Stimulated activated CD4-positive, alpha-beta T cell treated with anti-CD3 and anti-CD28 coated beads, Interleukin-4, amount 100 ng/mL, for 24 hours (primary cell): ENCODE data around the gene DAAM2.
A peak's percentile ranks its signal among the peaks of the same experiment; 100 is the strongest.

Experiments used
- DNase-seq: peaks from one replicate; pipeline ENCODE4 v3.0.0-alpha.2; 2020

DAAM2 gene

DNA sequence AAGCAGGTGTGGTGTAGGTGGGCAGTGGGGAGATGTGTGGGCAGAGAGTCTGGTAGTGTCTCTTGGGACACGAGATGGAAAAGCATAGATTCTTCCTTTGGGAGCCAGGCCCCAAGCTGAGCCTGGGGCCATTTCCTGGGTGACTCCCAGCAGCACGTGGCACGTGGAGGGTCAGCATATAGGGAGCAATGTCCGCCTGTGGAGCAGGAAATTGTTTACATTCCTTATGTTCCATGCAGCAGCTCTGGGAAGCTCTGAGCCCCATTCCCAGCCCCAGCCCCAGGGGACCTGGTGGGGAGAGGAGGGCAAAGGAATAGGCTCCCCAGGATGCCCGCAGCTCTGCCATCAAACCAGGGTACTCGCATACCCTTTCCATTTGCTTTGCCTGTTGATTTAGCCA, 57.6 kb downstream of the DAAM2 start:
- DNase-seq, result no peak

DNA sequence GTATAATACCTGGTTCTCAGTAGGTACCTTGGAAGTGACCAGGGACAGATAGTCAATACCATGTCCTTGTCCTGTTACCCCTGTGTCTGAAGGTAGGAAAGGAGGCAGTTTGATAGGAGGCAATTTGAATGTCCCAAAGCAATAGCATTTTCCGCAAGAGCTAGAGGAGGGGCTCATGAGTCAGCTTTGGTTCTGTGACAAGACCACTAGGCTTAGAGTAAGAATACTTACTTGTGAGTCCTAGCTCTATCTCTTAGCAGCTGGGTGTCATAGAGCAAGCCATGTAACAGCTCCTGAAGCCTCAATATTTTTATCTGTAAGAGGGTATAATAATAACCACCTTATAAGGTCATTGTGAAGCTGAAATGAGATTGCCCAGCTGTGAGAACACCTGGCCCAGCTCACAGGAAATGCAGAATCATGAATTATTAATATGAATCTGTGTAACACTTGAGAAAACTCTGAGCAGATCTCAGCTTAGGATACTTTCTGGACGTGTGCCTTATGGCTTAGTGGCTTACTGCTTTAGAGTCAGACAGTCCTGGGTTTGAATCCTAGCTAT, 58.6 kb downstream of the DAAM2 start:
- DNase-seq, result no peak

DNA sequence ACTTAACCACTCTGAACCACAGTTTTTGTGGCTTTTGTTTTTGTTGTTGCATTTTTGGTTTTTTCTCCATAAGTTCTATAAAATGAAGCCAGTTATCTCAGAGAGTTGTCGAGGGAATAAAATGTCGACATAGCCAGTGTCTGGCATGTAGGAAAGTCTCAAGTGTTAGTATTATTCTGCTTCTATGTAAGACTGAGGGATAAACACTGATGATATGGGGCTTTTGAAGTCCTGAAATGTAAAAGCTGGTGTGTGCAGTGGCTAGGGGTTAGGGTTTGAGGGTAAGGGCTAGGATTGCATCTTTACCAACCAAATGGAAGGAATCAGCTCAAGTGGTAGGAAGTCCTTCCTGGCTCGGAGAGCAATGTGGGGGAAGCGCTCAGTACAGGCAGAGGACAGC, 59.2 kb downstream of the DAAM2 start:
- no peak for DNase-seq

DNA sequence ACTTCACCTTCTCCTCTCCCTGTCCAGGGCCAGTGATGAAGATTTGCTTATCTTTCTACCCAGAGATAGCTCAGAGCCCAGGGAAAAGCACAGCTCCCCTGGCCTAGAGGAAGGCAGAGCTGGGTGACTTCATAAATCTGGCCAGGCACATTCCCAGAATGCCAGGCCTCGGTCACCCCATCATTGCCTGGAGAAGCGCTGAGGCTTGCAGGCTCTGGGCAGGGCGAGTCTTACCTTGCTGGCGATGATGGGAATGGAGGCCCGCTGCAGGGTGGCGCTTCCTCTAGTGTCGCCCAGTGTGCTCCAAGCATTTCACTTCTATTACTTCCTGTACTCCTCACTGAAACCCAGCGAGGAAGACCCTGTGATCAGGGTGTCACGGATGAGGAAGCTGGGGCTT, 60.1 kb downstream of the DAAM2 start:
- no peak for DNase-seq

DNA sequence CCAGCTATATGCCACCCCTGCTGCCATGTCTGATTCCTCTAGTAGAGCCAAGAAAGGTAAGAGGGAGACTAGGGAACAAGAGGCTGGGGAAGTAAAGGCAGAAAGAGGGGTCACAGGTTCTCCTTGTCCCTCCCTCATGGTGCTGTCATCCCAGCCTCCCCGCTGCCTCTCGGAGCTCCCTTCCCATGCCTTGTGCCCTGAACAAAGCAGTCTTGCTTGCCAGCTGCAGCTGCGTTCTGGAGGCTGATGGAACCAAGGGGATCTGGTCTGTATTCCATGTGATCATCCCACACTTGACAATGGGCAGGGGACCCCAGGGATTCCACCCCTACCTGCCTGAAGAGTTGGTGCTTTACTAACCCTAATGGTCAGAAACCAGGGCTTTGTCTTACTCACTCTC, 61.4 kb downstream of the DAAM2 start:
- DNase-seq, result no peak

DNA sequence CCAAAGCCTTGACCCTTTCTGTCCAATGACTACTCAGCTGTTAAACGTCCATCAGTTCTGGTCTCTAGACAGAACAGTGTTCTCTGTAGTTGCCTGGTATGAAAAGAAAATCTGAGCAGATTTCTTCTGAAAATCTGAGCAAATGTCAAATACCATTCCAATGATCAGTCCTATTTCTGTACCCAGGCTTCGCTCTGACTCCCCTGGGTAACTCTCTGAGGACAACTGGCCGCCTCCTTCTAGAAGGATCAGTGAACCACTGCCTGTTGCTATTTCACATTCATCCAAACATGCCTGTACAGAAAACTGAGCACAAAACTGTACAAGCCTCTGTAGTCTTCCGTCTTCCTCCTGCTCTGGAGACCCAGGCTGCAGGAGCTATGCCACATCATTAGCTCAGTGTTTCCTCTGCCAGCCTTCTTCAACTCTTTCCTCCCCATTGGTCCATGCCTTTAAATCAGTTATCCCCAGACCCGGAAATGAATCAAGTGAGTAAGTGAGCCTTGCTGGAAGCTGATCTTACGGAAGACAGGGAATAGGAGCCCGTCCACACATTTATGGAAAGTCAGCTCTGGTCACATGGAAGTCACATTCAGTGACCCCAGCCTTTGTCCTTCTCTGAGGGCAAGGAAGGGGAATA, 63.3 kb downstream of the DAAM2 start:
- DNase-seq, result no peak

DNA sequence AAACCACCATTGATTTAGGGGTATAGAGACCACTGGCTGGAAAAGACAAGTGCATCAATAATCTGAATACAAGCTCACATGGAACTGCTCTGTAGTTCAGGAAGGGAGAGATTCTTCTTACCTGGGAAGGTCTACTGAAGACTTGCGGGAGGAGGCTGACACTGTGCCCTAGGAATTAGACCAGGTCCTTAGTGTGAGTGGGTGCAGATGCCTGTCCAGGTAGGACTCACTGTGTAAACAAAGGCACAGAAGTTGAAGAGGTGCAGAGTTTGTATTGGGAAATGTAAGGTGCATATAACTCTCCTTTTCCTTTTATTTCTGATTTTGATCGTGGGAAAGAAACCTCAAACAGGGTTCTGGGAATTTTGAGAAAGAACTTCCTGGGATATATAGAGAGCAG, 66.8 kb downstream of the DAAM2 start:
- no peak for DNase-seq

DNA sequence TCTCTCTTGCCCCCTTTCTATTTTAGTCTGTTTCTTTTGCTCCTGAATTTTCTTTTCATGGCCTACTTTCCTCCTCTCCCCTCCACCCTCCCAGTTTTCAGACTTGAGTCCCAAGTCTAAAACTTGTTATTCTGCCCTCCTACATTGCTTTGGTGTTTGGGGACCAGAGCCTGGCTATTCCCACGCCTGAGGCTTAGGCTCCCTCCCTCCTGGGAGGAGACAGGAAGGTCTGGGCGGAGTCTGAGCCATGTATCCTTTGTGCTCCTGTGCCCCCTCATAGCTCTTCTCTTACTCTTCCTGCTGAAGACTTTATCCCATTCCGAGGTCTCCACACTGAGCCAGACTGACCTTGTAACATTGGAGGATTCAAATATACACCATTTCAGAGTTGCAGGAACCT, 69.5 kb downstream of the DAAM2 start:
- DNase-seq, result no peak

DNA sequence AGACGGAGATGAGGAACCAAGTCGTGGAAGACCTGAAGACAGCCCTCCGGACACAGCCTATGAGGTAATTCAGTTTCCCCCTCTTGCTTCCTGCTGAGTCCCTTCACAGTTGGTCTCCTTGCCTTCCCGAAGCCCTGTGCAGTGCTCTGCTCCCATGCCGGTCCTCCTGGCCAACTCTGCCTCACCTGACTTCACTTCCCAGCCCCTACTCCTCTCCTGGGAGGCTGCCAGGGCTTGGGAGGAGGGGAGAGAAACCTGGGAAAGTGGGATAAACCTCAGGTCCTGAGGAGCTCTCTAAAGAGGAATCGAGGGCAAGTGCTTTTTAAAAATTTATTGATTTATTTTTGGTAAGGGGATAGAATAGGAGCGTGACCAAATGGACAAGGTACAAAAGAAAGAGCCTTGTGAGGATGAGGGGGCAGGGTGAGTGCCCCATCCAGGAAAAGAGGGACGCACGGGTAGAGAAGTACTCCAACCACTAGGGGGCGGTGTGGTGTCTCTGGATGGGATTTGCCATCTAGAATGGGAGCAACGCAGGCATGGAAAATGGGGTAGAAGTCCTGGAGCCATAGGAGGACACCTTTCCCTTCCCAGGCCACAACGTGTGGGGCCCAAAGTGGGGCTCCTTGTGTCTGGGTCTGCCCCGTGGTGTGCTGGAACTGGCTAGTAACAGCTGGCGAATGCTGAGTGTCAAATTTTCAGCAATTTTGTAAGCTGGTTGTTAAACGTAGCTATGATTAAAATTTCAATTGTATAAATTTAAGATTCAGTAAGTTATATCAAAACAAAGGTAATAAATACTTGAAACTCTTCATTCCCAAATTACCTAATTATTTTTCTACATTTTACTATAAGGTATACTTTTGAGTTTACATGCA, 73.1 kb downstream of the DAAM2 start:
- DNase-seq, result peak; percentile 61

DNA sequence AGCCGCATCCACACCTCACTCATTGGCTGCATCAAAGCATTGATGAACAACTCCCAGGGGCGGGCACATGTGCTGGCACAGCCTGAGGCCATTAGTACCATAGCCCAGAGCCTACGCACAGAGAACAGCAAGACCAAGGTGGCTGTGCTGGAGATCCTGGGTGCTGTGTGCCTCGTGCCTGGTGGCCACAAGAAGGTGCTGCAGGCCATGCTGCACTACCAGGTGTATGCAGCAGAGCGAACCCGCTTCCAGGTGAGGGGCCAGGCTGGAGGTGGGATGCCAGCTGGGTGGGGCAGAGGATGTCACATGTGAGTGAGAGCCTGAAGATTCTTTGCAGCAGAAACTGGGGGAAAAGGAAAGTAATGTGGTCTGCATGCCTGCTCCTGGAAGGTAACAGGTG, 75.4 kb downstream of the DAAM2 start:
- DNase-seq, result no peak

DNA sequence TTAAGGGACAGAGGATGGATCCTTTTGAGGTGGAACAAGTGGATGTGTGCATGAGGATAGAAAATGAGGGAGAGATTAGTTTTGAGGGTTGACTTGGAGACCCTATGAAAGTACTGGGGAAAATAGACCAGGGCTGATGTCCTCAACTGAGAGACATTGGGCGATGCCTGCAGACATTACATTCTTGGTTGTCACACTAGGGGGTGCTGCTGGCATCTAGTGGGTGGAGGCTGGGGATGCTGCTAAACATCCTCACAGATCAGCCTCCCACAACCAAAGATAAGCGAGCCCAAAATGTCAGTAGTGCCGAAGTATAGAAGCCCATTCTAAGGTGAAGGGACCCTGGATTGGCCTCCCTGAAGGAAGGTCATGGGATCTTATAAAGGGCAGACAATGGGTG, 78.8 kb downstream of the DAAM2 start:
- DNase-seq, result no peak

DNA sequence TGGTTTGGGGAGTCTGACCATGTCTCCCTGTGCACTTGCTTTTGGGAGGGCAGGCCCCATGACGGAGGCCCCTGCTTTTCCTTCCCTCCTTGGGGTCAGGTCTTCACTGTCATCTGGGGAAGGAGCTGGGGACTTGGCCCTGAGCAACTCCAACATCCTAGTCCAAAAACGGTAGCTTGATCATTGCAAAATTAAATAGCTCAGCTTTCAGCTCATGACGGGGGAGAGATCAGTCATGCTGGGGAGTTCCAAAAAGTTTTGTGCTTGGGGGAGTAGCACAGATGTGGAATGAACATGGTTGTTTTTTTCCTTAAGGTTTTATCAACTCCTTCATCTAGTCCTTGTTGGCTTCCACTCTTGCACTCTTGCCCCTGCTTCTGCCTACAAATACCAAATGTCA, 81.3 kb downstream of the DAAM2 start:
- no peak for DNase-seq

DNA sequence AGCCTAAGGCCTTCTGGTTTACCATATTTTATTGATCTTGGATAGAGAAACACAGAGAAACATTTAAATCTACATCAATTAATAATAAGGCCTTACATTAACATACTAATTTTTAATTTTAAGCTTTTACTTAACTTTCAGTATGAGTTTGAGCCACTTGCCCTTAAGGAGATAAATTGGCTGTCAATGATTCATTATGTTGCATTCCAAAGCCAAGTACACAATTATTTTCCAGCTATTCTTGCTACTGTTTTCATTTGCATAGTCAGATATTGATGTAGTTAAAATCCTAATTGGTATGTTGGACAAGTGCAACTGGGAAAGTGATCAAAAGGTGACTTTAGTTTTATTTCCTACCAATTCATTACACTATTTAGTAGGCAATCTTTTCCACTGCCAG, 83.9 kb downstream of the DAAM2 start:
- DNase-seq, result no peak

DNA sequence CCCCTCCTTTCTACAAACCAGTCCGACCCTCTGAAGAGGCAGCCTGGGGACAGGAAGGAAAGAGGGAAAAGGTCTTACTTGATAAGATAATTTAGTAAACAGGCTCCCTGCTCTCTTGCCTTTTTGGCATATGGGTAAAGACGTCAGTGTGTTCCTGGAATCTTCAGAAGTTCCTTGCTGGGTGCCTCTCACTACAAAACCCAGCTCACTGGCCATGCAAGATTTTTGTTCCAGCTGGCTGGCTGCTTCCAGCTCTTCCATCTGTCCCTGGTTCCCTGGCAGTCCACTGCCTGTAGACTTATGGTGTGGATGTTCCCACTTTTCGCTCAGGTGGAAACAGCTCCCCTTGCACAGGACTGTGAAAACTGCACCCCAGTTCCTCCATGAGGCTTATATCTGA, 84.7 kb downstream of the DAAM2 start:
- no peak for DNase-seq

DNA sequence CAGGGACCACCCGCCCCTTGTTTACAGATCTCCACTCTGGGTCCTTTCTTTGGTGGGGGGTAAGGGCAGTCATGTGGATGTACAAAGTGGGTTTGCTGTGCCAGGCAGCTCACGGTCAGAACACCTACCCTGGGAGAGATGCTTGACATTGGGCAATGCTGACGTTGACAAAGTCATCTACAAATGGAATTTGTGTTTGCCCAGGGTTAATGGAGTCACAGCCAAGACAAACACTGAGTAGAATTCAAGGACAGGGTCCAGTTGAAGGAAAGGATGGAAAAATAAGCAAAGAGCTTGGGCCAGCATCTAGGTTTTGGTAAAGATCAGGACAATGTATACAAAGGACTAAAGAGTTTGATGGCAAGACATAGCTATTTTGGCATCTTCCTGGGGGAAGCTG, 87.4 kb downstream of the DAAM2 start:
- no peak for DNase-seq

DNA sequence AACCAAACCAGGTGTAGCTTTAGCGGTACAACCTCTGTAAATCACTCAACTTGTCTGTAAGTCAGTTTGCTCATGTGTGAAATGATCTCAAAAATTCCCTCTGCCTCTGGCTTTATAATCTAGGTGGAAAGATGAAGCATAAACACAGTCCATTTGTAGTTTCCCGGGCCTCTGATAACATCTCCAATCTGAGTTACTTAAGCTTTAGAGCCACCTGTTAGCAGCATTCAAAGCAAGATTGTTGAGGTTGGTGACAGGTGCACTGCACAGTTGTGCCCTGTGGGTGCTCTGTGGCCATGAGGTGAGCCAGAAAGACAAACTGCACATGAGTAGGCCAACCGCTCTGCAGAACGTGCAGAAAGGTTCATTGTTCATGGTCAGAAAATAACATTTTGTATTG, 88.4 kb downstream of the DAAM2 start:
- no peak for DNase-seq

DNA sequence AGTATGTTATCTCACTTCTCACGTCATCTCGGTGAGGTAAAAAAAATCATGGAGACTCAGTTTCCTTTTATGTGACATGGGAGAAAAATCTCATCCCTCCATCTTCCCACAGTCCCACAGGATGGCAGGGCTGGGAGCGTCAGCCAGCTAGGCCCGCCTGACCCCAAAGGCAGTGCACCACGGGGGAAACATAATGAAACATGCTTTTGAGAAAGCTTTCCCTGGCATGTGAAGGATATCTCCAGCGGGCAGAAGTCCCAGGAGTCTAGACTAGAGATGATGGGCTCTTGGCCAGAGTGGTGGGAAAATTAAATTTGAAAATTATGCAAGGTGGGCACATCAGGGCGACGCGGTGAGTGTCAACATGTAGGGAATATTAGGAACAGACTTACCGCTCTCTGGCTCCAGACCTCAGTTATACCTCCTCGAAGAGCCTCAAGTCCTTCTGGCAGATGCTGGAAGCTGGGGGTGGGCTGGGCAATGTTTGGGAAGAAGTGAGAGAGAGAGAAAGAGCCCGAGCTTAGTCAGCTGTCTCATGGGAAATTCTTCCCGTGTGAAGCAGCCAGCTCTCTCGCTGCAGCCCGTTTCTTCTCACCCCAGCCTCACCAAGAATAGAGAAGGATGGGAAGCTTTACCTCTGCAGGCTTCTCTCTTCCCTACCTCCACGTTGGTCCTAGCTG, 89.8 kb downstream of the DAAM2 start:
- DNase-seq, result no peak

DNA sequence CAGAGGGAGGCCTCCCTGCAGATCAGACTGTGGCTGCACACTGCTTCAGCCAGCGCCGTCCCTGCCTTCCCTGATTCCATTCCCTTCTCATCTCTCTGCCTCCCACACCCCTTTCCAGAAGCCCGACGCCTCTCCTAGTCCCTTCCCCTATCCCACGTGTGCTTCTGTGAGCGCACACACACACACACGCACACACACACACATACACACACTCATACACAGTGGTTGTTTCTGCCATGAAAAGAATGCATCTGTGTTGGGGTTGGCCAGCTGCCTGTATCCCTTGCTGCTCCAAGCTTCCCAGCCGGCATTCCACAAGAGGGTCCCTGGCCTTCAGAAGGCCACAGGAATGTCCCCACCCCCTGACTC, 90.3 kb downstream of the DAAM2 start:
- DNase-seq, result no peak

DNA sequence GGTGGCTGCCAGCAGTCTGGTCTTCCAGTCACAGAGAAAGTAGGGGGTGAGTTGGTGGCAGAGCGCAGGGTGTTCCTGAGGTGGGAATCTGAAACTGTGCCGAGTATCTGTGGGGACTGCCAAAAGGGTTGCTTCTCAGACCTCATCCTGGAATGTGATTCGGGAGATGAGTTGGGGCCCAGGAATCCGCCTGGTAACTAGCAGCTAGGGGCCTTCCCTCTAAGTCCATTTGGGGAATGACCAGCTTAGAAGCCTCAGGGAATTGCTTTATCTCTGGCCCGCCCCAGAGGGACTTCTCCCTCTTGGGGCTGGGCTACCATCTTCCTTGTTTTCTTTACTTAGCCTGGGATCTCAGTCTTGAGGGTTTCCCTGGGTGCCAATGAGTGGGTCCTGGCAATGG, 92.5 kb downstream of the DAAM2 start:
- DNase-seq, result no peak

DNA sequence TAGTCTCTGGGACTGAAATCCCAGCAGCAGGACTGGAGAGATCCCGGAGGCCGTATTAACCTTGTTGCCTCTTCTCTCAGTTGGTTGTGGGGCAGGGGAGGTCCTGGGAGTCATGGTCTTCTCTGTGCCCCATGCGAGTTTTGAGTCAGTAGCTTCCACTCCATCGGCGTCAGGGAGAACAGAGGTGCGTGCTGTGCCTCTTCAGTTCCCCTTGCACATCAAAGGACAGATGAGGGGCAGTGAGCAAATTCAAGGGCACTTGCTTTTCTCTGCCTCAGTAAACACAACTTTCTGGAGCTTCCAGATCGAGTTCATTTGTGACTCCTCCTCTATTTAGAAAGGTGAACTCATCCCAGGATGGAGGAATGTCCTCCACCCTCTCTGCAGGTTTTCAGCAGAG, 93.5 kb downstream of the DAAM2 start:
- no peak for DNase-seq

DNA sequence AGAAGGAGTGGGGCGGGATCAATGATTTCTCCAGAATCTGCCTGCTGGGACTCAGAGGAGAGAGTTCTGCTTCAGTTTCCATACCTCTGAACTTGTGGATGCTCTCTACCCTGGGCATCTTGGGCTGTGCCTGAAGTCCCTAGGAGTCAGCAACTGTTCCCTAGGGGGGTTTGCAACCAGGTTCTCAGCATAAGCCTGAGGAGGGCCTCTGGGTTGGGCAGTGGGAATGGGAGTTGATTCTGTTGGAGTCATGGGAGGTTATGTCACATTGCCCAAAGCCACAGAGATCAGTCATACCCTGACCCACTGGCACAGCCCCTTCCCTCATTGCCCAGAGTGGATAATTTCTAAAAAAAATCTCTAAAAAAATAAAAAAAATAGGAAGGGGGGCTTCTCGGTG, 94.7 kb downstream of the DAAM2 start:
- no peak for DNase-seq

DNA sequence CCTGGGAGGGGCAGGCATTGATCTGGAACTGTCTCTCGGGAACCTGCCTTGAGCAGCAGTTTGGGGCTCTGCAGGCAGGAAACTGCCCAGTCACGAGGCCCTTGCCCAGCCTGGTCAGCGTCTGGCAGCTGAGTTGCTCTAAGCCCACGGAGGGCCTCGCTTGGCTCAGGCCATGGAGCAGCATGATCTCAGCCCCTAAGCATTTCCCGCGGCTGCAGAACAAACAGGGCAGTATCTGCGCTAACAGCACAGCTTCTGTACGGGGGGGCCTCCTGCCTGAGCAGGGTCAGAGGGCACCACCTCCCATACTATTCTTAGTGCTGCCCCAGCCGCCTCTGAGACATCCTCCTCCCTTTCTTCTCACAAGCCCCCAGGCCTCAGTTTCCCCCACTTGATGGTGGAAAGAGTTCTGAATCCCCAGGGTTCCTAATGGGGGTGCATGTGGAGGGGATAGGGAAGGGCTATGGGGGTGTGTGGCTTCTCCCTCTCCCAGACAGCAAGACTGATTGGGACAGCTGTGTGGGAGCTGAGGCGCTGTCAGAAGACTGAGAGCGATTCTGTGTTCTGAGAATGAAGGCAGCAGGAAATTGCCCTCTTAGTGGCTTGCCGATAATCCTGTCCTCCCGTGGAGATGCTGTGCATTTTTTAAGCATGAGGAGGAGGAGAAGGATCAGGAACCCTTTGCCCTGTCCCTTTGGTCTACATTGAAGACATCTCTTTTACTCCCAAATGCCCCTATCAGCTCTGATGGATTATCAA, 95.7 kb downstream of the DAAM2 start:
- DNase-seq, result no peak

DNA sequence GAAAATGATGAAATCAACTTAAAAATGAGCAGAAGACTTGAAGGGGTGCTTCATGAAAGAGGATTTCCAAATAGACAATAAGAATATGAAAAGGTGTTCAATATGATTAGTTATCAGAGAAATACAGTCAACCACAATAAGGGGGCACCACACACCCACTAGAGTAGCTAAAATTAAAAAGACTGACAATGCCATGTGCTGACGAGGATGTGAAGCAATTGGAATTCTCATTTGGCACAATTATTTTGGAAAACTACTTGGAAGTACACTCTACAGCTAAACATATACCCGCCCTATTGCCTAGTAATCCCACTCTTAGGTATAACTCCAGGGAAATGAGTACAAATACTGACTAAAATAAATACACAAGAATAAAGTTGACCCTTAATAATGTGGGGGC, 97.1 kb downstream of the DAAM2 start:
- DNase-seq, result no peak
